ENCODE data around the gene CEP112. TPM values are rescaled to one million over a fixed set of nuclear protein-coding genes. Genes with fewer than 3 reads are reported as not detected.

CEP112 gene
- total and polyA plus RNA-seq, 2 donors (not counting 3 experiments of a cell fraction or from before 2014, with no cell fraction given): 1.5 to 25.3 TPM

GRCh38 chr17:65898651-65899050 lies 293.3 kb downstream of the CEP112 start:
- Histone ChIP-seq H2AFZ (ENCODE audit: low read depth, low read length) (no peak overlapping the region), H3K4me3 (replicated peaks in 1 of 3; ENCODE audit: insufficient read depth in 1 of 3, low read depth in 1 of 3, low read length in 3 of 3) (no peak overlapping the region), H3K4me1 (ENCODE audit: control insufficient read depth, extremely low read depth, insufficient read depth, low read length) (no peaks in the 10 kb centered on the region), H3K4me2 (ENCODE audit: insufficient read depth, low read length) (no peak overlapping the region), H3K79me2 (ENCODE audit: control insufficient read depth, insufficient read depth, low read length) (no peaks in the 10 kb centered on the region), H3K27me3 (ENCODE audit: control insufficient read depth in 2 of 2, insufficient read depth in 2 of 2, low read length in 2 of 2) (no peaks in the 10 kb centered on the region), H3K9ac (replicated peaks; ENCODE audit: extremely low read depth, insufficient read depth, low read length) (no peak overlapping the region), H3K9me3 (replicated peaks; ENCODE audit: control insufficient read depth, insufficient read depth, low read length) (no peaks in the 10 kb centered on the region), H3K36me3 (ENCODE audit: control insufficient read depth in 2 of 2, extremely low read depth in 1 of 2, insufficient read depth in 2 of 2, low read length in 2 of 2) (no peaks in the 10 kb centered on the region), H3K9me1 (replicated peaks; ENCODE audit: control insufficient read depth, extremely low read depth, insufficient read depth, low read length) (no peaks in the 10 kb centered on the region), H3K27ac (ENCODE audit: insufficient read depth, low read depth, low read length) (no peak overlapping the region), H4K20me1 (replicated peaks; ENCODE audit: control insufficient read depth, extremely low read depth, insufficient read depth, low read length) (no peaks in the 10 kb centered on the region)
- intact Hi-C loops (cut with micrococcal nuclease) (no loop called here), dilution Hi-C loops (cut with MboI; ENCODE audit: extremely low pct_ligation_motif_present, low sequenced_read_pairs) (no loop called here)
- TF ChIP-seq JUN (IDR thresholded peaks at IDR 0.05; ENCODE audit: borderline replicate concordance, insufficient read depth, insufficient read length, low read depth): no peak
- no peak for TF ChIP-seq CTCF (IDR thresholded peaks at IDR 0.05; ENCODE audit: extremely low read depth in 1 of 2, insufficient read depth in 1 of 2, low read depth in 1 of 2, low read length in 2 of 2)
- TF ChIP-seq MYC (IDR thresholded peaks at IDR 0.05; ENCODE audit: low read depth, low read length): no peak
- TF ChIP-seq FOS (IDR thresholded peaks at IDR 0.05; ENCODE audit: borderline replicate concordance, insufficient read depth, low read length): no peak
- TF ChIP-seq GATA2 (IDR thresholded peaks at IDR 0.05; ENCODE audit: insufficient read depth, insufficient read length, low read depth, low read length): no peak
- TF ChIP-seq POLR2A (IDR thresholded peaks at IDR 0.05; ENCODE audit: low read depth, low read length): no peak
- no peak for TF ChIP-seq EZH2 (IDR thresholded peaks at IDR 0.05; ENCODE audit: borderline replicate concordance, low read depth, low read length, severe bottlenecking)
- TF ChIP-seq, protein P1, sequence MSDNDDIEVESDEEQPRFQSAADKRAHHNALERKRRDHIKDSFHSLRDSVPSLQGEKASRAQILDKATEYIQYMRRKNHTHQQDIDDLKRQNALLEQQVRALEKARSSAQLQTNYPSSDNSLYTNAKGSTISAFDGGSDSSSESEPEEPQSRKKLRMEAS (IDR thresholded peaks at IDR 0.05; ENCODE audit: insufficient read depth, insufficient read length): no peak
- TF ChIP-seq POLR2AphosphoS5 (IDR thresholded peaks at IDR 0.05; ENCODE audit: insufficient read depth, low read depth, low read length): no peak
- ChIA-PET CTCF (interaction anchor here (1.0 to 1.6 kb wide), 2 partner anchors 12 to 33 kb away, joined by 3 to 4 read pairs; no protein-coding TSS in a partner anchor), POLR2A (no interaction called here)
- DNase-seq (ENCODE audit: low read depth, low spot score): no peak
- BruUV-seq (replicated peaks): no TSS peak
- FAIRE-seq: no peak

Data from endothelial cell of umbilical vein (primary cell).